Measurements from ENCODE around the gene AMER3. TPM values are rescaled to one million over a fixed set of nuclear protein-coding genes. Genes with fewer than 3 reads are reported as not detected.

AMER3 gene
- polyA plus RNA-seq, 3 donors from 2014 or later: not detected

- H3K4me3 Mint-ChIP-seq: peak overlapping the region in 1 of 5 donors; percentile 13
- peaks cover 0 to 4% (median 0%) of the 10 kb centered on the region in 3 donors for H3K36me3 Mint-ChIP-seq
- no peak for DNase-seq
- no peak overlapping the region for H3K27ac Mint-ChIP-seq
- peaks cover 2 to 23% (median 9%) of the 10 kb centered on the region in 3 donors for H3K27me3 Mint-ChIP-seq (ENCODE audit: low read depth in 3 of 3)
- no peaks in the 10 kb centered on the region for H3K9me3 Mint-ChIP-seq
- H3K4me1 Mint-ChIP-seq: peaks cover 4 to 12% of the 10 kb centered on the region in 2 donors
Observed at GRCh38 chr2:130760754-130761751, 5.7 kb downstream of the AMER3 start.

DNA sequence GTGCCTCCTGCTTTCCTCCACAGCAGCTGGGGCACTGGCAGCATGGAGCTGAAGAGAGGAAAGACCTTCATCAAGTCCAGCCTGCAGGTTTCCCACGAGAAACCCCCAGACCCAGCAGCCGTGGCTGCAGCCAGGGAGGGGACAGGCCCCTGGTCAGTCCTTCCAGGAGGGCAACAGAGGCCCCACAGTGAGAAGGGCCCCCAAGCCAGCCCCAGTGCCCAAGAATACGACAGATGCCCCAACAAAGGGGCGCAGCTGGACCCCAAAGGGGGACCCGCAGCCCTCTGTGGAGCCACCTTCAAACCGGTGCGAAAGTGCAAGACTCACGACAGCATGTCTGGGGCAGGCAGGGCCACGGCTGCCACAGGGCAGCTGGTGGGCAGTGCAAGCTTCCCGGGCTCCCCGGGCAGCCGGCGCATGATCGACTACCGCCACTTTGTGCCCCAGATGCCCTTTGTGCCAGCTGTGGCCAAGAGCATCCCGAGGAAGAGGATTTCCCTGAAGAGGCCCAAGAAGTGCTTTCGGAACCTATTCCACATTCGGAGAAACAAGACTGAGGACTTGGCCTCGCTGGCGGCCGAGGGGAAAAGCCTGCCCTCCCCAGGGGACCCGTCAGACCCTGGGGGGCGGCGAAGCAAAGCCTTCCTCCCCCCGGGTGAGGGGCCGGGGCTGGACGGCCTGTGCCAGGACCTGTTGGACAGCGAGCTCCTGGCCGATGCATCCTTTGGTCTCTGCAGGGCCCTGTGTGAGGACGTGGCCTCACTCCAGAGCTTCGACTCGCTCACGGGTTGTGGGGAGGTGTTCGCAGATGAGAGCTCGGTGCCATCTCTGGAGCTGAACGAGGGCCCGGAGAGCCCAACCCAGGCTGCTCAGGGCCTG, 6.9 kb downstream of the AMER3 start:
- no peak overlapping the region for H3K4me3 Mint-ChIP-seq
- peaks cover 3 to 18% (median 5%) of the 10 kb centered on the region in 3 donors for H3K27me3 Mint-ChIP-seq (ENCODE audit: low read depth in 3 of 3)
- H3K27ac Mint-ChIP-seq: no peak overlapping the region
- H3K36me3 Mint-ChIP-seq: peaks cover 0 to 2% (median 0%) of the 10 kb centered on the region in 3 donors
- H3K9me3 Mint-ChIP-seq: no peaks in the 10 kb centered on the region
- peaks cover 0 to 5% of the 10 kb centered on the region in 2 donors for H3K4me1 Mint-ChIP-seq
- no peak for DNase-seq

DNA sequence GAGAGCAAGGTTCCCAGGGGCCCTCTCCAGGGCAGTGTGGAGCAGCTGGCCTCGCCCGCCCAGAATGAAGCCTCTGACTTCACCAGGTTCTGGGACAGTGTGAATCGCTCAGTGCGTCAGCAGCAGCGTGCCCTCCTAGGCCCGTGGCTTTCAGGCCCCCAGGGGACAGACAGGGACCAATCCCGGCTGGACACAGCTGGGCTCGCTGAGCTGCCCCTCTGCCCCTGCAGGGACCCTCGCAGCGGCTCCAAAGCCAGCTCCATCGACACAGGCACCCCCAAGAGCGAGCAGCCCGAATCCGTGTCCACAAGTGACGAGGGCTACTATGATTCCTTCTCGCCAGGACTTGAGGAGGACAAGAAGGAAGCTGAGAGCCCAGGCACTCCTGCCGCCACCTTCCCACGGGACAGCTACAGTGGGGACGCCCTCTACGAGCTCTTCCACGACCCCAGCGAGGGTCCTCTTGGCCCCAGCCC, 7.6 kb downstream of the AMER3 start:
- no peak overlapping the region for H3K27ac Mint-ChIP-seq
- no peak for DNase-seq
- H3K36me3 Mint-ChIP-seq: no peaks in the 10 kb centered on the region
- H3K4me3 Mint-ChIP-seq: no peak overlapping the region
- H3K27me3 Mint-ChIP-seq (ENCODE audit: low read depth in 3 of 3): peaks cover 1 to 14% (median 5%) of the 10 kb centered on the region in 3 donors
- H3K9me3 Mint-ChIP-seq: no peaks in the 10 kb centered on the region
- no peaks in the 10 kb centered on the region for H3K4me1 Mint-ChIP-seq

DNA sequence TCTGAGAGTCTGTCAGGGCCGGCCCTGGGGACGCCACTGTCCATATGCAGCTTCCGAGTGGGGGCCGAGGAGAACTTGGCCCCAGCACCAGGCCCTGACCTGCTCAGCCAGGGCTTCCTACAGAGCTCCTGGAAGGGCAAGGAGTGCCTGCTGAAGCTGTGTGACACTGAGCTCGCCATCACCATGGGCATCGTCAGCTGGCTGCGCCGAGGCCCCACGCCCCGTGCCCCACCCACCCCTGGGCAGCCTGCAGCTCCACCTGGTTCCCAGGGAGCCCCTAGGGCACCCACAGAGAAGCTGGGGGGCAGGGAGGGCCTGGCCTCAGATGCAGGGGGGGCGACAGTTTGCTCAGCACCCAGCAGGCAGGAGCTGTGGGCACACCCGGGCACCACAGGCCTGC, 8.1 kb downstream of the AMER3 start:
- H3K4me1 Mint-ChIP-seq: no peaks in the 10 kb centered on the region
- H3K27me3 Mint-ChIP-seq (ENCODE audit: low read depth in 3 of 3): peaks cover 1 to 12% (median 7%) of the 10 kb centered on the region in 3 donors
- H3K27ac Mint-ChIP-seq: no peak overlapping the region
- no peaks in the 10 kb centered on the region for H3K36me3 Mint-ChIP-seq
- no peak for DNase-seq
- H3K9me3 Mint-ChIP-seq: no peaks in the 10 kb centered on the region
- H3K4me3 Mint-ChIP-seq: no peak overlapping the region

- DNase-seq: no peak
- Mint-ChIP-seq H3K9me3 (no peaks in the 10 kb centered on the region), H3K27me3 (ENCODE audit: low read depth in 3 of 3) (peaks cover 1 to 9% (median 5%) of the 10 kb centered on the region in 3 donors), H3K27ac (no peak overlapping the region), H3K4me1 (no peaks in the 10 kb centered on the region), H3K4me3 (no peak overlapping the region), H3K36me3 (no peaks in the 10 kb centered on the region)
Observed at GRCh38 chr2:130764035-130764820, 8.9 kb downstream of the AMER3 start.

- no peak overlapping the region for H3K27ac Mint-ChIP-seq
- no peaks in the 10 kb centered on the region for H3K36me3 Mint-ChIP-seq
- H3K4me3 Mint-ChIP-seq: no peak overlapping the region
- no peak for DNase-seq
- no peaks in the 10 kb centered on the region for H3K9me3 Mint-ChIP-seq
- peaks cover 1 to 9% (median 5%) of the 10 kb centered on the region in 3 donors for H3K27me3 Mint-ChIP-seq (ENCODE audit: low read depth in 3 of 3)
- H3K4me1 Mint-ChIP-seq: no peaks in the 10 kb centered on the region
Observed at GRCh38 chr2:130764821-130765115, 9.4 kb downstream of the AMER3 start.

DNA sequence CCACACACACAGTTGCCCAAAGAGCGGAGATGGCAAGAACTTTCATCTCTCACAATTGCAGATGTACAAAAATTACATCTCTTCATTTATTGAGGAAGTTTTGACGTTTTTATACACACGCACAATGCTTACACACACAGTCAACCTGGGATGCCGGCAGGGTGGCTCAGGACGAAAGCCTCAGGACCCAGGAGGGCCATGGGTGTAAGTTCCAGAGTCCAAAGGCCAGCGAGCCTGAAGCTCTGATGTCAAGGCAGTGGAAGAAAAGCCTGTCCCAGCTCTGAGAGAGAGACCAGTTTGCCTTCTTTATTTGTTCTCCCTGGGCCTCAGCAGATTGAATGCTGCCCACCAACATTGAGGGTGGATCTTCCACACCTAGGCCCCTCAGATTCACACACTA, 10.1 kb downstream of the AMER3 start:
- H3K27me3 Mint-ChIP-seq (ENCODE audit: low read depth in 3 of 3): peaks cover under 1 to 9% (median 5%) of the 10 kb centered on the region in 3 donors
- H3K4me1 Mint-ChIP-seq: no peaks in the 10 kb centered on the region
- no peak for DNase-seq
- H3K4me3 Mint-ChIP-seq: no peak overlapping the region
- H3K27ac Mint-ChIP-seq: no peak overlapping the region
- no peaks in the 10 kb centered on the region for H3K9me3 Mint-ChIP-seq
- no peaks in the 10 kb centered on the region for H3K36me3 Mint-ChIP-seq

DNA sequence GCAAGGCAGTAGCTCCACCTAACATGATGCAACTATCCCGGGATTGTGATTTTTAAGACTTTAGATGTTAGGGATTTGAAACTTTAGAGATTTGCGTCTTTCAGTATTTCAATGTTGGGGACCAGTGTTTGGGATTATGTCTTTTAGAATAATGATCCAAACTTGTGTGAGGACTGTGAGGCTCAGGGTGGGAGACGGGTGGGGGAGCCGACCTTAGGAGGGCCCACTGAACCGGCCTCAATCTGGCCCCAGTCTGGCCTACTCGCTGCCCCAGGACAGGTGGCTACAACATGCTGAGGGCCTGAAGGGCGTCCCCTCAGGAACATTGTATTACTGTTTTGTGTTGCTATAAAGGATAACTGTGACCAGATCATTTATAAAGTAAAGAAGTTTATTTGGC, 10.7 kb downstream of the AMER3 start:
- no peak for DNase-seq
- no peaks in the 10 kb centered on the region for H3K9me3 Mint-ChIP-seq
- no peak overlapping the region for H3K27ac Mint-ChIP-seq
- H3K27me3 Mint-ChIP-seq (ENCODE audit: low read depth in 3 of 3): peaks cover 0 to 5% (median 4%) of the 10 kb centered on the region in 3 donors
- H3K4me1 Mint-ChIP-seq: no peaks in the 10 kb centered on the region
- no peaks in the 10 kb centered on the region for H3K36me3 Mint-ChIP-seq
- no peak overlapping the region for H3K4me3 Mint-ChIP-seq

GRCh38 chr2:130766711-130767407, 11.5 kb downstream of the AMER3 start:
- no peak overlapping the region for H3K4me3 Mint-ChIP-seq
- no peak overlapping the region for H3K27ac Mint-ChIP-seq
- H3K4me1 Mint-ChIP-seq: no peaks in the 10 kb centered on the region
- H3K9me3 Mint-ChIP-seq: no peaks in the 10 kb centered on the region
- no peaks in the 10 kb centered on the region for H3K36me3 Mint-ChIP-seq
- DNase-seq: no peak
- H3K27me3 Mint-ChIP-seq (ENCODE audit: low read depth in 3 of 3): peaks cover 0 to 6% (median 2%) of the 10 kb centered on the region in 3 donors

DNA sequence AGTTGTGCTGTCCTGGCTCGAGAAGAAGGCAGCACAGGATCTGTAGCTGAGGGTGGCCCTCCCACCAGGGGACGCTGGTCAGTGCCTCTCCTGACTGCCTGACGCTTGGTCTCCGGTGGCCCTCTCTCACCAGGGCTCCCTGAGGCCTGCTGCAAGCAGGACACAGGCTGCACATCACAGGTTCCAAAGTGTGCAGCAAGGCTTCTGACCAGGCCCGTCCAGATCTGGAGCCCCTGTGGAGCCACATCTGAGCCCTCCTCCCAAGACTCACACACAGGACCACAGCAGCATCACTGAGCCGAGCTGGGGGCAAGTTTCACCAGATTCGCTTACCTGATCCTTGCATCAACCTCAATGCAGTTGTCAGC, 12.1 kb downstream of the AMER3 start:
- no peaks in the 10 kb centered on the region for H3K4me1 Mint-ChIP-seq
- H3K27me3 Mint-ChIP-seq (ENCODE audit: low read depth in 3 of 3): peaks cover 0 to 8% (median 2%) of the 10 kb centered on the region in 3 donors
- no peak for DNase-seq
- no peak overlapping the region for H3K4me3 Mint-ChIP-seq
- no peaks in the 10 kb centered on the region for H3K36me3 Mint-ChIP-seq
- no peaks in the 10 kb centered on the region for H3K9me3 Mint-ChIP-seq
- no peak overlapping the region for H3K27ac Mint-ChIP-seq

DNA sequence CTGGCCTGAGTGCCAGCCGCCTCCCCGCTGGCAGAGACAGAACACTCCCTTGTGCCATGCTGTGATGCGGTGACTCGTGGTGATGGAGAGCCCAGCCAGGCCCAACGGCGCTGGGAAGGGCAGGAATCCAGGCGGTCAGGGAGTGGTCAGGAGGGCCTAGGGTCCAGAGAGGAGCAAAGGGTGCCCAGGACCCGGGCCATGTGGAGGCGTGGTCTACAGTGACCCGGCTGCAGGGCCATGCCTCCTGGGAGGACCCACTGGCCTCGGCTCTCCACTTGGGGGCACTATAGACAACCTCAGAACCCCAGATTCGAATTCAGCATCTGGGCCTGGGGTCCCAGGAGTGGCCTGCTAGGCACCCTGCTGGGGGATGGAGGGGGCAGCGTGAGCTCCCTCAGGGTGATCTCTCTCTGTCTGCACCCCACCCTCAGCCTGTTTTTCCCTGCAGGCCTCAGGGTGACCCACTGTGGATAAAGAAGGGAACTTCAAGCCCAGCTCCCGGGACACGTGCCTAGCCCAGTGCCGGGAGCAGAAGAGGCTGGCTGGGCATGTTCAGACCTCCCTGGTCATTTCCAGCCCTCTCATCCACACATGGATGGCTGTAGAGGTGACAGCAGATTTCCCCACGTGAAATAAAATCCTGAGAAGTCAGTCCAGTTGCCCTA, 13.0 kb downstream of the AMER3 start:
- H3K9me3 Mint-ChIP-seq: no peaks in the 10 kb centered on the region
- no peaks in the 10 kb centered on the region for H3K4me1 Mint-ChIP-seq
- no peak overlapping the region for H3K4me3 Mint-ChIP-seq
- no peaks in the 10 kb centered on the region for H3K36me3 Mint-ChIP-seq
- H3K27me3 Mint-ChIP-seq (ENCODE audit: low read depth in 3 of 3): peaks cover 0 to 8% (median 2%) of the 10 kb centered on the region in 3 donors
- peak in 2 of 3 donors; percentile 7 to 11 for DNase-seq
- H3K27ac Mint-ChIP-seq: no peak overlapping the region

DNA sequence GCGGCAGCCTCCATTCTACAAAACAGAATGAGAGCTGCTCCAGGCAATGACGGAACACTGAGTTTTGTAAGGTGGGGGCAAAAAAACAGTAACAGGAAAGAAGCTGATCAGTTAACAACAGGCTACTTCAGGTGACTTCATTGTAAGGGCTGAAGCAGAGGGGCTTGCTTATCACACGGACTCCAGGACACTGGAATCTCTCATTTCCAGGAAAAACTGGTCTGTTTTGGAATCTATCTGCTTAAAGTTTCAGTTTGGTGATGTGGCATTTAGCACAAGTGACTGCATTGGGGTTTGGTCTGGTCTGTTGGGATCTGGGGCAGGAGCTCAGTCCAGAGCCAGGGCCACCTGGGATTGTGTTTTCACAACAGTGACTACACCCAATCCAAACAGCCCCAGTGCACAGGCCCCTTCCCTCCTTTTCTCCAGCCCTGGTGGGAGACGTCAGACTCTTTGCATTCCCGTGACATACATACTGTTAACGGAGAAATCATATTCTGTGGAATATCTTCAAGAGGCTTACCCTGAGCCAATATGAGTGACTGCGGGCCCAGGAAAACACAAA, 14.1 kb downstream of the AMER3 start:
- peaks cover 0 to 8% (median 2%) of the 10 kb centered on the region in 3 donors for H3K27me3 Mint-ChIP-seq (ENCODE audit: low read depth in 3 of 3)
- no peak overlapping the region for H3K27ac Mint-ChIP-seq
- no peaks in the 10 kb centered on the region for H3K9me3 Mint-ChIP-seq
- no peaks in the 10 kb centered on the region for H3K36me3 Mint-ChIP-seq
- H3K4me3 Mint-ChIP-seq: no peak overlapping the region
- no peaks in the 10 kb centered on the region for H3K4me1 Mint-ChIP-seq
- no peak for DNase-seq
